ENCODE measurements around the gene TSSK3.
"Not testable (repeated sequence)": the region's sequence is repeated elsewhere in the genome, so short reads cannot be mapped to it uniquely, and the experiment has no call there.

The TSSK3 gene

DNA sequence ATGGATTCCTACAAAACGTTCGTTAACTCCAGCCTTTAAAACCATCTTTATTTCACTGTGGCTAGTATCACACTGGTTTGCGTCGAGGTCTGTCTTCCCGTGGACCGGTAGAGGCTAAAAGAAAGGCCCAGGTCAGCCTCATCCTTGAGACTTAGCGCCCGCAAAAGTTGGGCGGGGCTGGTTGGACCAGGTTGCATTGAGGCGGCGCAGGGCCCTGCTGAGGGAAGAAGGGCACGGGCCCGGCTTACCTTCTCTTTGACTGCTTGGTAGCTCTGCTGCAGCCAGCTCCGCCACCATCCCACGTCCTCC is 31.4 kb downstream of the TSSK3 start:
- TF ChIP-seq, protein P1, sequence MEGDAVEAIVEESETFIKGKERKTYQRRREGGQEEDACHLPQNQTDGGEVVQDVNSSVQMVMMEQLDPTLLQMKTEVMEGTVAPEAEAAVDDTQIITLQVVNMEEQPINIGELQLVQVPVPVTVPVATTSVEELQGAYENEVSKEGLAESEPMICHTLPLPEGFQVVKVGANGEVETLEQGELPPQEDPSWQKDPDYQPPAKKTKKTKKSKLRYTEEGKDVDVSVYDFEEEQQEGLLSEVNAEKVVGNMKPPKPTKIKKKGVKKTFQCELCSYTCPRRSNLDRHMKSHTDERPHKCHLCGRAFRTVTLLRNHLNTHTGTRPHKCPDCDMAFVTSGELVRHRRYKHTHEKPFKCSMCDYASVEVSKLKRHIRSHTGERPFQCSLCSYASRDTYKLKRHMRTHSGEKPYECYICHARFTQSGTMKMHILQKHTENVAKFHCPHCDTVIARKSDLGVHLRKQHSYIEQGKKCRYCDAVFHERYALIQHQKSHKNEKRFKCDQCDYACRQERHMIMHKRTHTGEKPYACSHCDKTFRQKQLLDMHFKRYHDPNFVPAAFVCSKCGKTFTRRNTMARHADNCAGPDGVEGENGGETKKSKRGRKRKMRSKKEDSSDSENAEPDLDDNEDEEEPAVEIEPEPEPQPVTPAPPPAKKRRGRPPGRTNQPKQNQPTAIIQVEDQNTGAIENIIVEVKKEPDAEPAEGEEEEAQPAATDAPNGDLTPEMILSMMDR (IDR thresholded peaks at IDR 0.05; ENCODE audit: unreplicated experiment in 3 of 3) = no peak
- H3K27me3 Mint-ChIP-seq (ENCODE audit: low read depth) = no peaks in the 10 kb centered on the region

DNA sequence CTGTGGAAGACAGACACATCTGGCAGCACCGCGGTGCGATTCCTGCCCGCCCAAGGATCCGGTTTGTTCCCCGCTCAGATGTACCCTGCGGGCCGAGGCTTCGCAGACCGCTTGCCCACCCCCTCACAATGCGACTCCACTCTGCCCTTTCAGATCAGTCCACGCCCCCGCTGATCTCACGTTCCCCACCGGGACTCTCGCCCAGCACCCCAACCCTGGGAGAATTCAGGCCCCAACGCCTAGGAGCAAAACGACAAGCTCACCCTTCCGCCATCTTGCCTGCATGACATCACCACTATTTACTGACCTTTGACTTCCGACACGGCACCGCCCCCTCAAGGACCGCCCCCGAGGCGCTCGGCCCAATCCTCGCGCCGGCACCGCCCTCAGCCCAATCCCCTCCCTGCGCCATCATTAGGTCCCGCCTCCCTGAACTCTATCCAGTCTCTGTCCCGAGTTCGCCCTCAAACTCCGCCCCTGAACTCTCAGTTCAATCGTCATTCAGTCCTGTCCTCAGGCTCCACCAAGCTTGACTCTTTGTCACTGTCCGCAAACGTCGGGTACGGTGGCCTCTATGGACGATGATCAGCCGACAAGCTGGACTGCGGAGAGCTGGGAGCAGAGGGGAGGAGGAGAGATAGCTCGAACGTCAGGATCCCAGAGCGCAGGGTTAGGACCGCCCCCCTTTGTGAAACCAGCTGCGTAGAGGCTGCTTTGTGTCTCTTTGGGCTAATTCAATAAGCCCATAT is 32.0 kb downstream of the TSSK3 start, which contains the start of gene BSDC1:
Gene BSDC1 (minus strand): TSS at position 301 of the 749 bp plus-strand sequence. CDS start 27 bp downstream, at position 274.
- TF ChIP-seq, protein P1 (IDR thresholded peaks at IDR 0.05; ENCODE audit: unreplicated experiment in 3 of 3) = no peak
- Mint-ChIP-seq H3K4me1 (peaks cover 20% of the 10 kb centered on the region), H3K9me3 (no peaks in the 10 kb centered on the region), H3K36me3 (ENCODE audit: low read depth) (peaks cover 13% of the 10 kb centered on the region), H3K4me3 (peak within 1 kb of the TSS in 2 of 3 experiments; percentile 97 to 99), H3K27ac (peak within 1 kb of the TSS; percentile 91 to 97 (median 96)), H3K27me3 (ENCODE audit: low read depth) (no peaks in the 10 kb centered on the region)

More for the DNA sequence above, 31.4 kb downstream of the TSSK3 start:
- Mint-ChIP-seq H3K27ac (peak overlapping the region; percentile 91 to 97 (median 96)), H3K4me3 (peak overlapping the region in 2 of 3 experiments; percentile 97 to 99), H3K36me3 (ENCODE audit: low read depth) (peaks cover 13% of the 10 kb centered on the region), H3K4me1 (peaks cover 20% of the 10 kb centered on the region), H3K9me3 (no peaks in the 10 kb centered on the region)

DNA sequence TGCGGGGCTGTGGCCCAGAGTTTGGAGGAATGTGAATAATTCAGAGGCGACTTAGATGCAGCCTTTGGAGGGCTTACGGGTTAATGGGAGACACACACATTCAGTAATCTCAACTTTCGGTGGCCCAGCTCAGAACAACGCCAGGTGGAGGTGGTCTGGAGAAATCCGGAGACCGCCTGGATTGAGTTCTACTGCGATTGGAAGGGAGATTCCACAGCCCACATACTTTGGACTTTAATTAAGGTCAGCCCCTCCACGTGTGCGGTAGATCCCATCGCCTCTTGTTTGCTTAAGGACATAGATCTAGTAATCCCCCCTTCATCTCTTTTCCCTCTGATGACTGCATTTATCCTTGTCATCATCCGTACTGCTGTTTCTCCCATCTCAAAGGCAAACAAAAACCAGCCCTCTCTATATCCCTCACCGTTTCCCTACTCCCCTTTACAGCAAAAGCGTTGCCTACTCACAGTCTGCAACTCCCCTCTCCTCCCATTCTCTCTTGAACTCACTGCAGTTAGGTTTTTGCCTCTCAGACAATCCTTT is 32.6 kb downstream of the TSSK3 start:
- no peaks in the 10 kb centered on the region for H3K9me3 Mint-ChIP-seq
- peaks cover 20% of the 10 kb centered on the region for H3K4me1 Mint-ChIP-seq
- H3K36me3 Mint-ChIP-seq (ENCODE audit: low read depth) = peaks cover 13% of the 10 kb centered on the region
- H3K27ac Mint-ChIP-seq = peak overlapping the region; percentile 91 to 97 (median 96)
- TF ChIP-seq, protein P1 (IDR thresholded peaks at IDR 0.05; ENCODE audit: unreplicated experiment in 3 of 3) = no peak
- H3K4me3 Mint-ChIP-seq = peak overlapping the region in 2 of 3 experiments; percentile 97 to 99
- H3K27me3 Mint-ChIP-seq (ENCODE audit: low read depth) = no peaks in the 10 kb centered on the region

DNA sequence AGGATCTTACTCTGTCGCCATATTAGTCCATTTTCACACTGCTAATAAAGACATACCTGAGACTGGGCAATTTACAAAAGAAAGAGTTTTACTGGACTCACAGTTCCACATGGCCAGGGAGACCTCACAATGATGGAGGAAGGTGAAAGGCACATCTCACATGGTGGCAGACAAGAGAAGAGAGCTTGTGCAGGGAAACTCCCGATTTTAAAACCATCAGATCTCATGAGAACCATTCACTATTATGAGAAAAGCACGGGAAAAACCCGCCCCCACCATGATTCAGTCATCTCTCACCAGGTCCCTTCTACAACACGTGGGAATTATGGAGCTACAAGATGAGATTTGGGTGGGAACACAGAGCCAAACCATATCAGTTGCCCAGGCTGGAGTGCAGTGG is 34.2 kb downstream of the TSSK3 start:
- H3K4me3 Mint-ChIP-seq = peak overlapping the region; percentile 29 to 49 (median 36)
- H3K9me3 Mint-ChIP-seq = not testable (repeated sequence)

DNA sequence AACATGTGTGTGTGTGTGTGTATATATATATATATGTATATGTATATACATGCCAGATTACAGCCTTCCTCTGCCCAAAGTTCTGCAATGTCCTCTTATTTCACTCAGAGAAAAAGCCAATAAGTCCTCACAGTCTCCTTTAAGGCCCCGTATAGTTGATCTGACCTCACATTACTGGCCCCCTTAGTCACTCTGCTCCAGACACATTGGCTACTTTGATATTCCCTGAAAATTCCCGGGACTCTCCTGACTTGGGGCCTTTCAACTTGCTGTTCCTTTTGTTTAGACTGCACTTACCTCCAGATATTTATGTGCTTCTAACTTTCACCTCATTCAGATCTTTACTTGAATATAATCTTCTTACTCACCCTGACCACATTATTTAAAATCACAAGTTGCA is 36.1 kb downstream of the TSSK3 start:
- H3K36me3 Mint-ChIP-seq (ENCODE audit: low read depth) = peaks cover 8% of the 10 kb centered on the region
- H3K4me1 Mint-ChIP-seq = peaks cover 20% of the 10 kb centered on the region
- no peaks in the 10 kb centered on the region for H3K27me3 Mint-ChIP-seq (ENCODE audit: low read depth)
- H3K9me3 Mint-ChIP-seq = no peaks in the 10 kb centered on the region
- H3K4me3 Mint-ChIP-seq = peak overlapping the region in 2 of 3 experiments; percentile 19 to 58
- TF ChIP-seq, protein P1 (IDR thresholded peaks at IDR 0.05; ENCODE audit: unreplicated experiment in 3 of 3) = no peak
- no peak overlapping the region for H3K27ac Mint-ChIP-seq

More for the DNA sequence above, 34.2 kb downstream of the TSSK3 start:
- Mint-ChIP-seq H3K36me3 (ENCODE audit: low read depth) (peaks cover 13% of the 10 kb centered on the region), H3K4me1 (peaks cover 24% of the 10 kb centered on the region)
- not testable (repeated sequence) for H3K27ac Mint-ChIP-seq; H3K27me3 Mint-ChIP-seq (ENCODE audit: low read depth)

DNA sequence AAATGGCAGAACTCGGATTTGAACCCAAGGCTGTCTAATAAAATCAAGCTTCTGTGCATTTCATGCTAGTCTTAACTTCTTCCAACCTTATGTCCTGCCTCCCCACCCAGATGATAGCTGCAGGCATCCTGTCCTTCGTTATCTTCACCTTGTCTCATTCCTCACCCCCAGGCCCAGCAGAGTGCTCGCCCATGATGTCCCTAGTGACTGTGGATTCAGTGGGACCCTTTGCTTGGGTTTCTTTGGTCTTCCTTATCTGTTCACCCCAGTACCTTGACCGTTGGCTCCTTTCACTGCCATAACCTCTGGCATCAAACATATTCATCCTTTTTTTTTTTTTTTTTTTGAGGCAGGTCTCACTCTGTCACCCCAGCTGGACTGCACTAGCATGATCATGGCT is 37.5 kb downstream of the TSSK3 start:
- Mint-ChIP-seq H3K4me1 (peaks cover 16% of the 10 kb centered on the region), H3K27ac (peak overlapping the region in 1 of 3 experiments; percentile 19), H3K36me3 (ENCODE audit: low read depth) (peaks cover 5% of the 10 kb centered on the region), H3K9me3 (no peaks in the 10 kb centered on the region), H3K4me3 (peak overlapping the region in 1 of 3 experiments; percentile 9), H3K27me3 (ENCODE audit: low read depth) (no peaks in the 10 kb centered on the region)
- TF ChIP-seq, protein P1 (IDR thresholded peaks at IDR 0.05; ENCODE audit: unreplicated experiment in 3 of 3) = no peak

Data from nephron (organoid).